ENCODE results near the gene KHDC4. TPM values are rescaled to one million over a fixed set of nuclear protein-coding genes. Genes with fewer than 3 reads are reported as not detected.

Gene KHDC4
- total RNA-seq, 1 experiment from 2014 or later: 57.7 TPM

DNA sequence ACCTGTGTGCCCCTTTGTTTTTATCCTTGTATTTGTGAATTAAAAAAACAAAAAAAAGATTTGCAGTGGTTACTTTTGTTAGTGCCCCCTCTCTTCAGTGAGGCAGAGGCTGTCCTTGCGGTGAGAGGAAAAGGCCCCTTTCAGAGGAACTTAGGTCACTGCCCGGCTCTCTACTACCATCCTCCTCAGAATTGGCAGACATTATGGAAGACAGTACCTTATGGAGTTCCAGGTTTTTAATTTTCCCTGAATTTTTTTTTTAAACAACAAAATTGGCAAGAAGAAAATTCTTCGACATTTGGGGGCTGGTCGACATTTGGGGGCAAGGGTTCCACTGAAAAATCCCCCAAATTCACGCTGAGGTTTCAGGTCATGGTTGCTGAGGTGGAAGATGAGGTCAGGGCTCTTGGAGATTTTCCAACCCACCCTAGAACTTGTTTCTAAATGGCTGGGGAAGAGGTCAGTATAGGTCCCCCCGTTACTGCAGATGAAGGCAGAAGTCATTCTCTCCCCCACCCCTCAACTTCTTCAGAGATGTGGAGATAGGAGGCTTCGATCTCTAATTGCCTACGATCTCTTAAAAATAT, 12.5 kb upstream of the KHDC4 start:
- Histone ChIP-seq H2BK5ac (ENCODE audit: insufficient read length, low read length) (no peak overlapping the region), H3K79me2 (ENCODE audit: insufficient read depth, low read length) (no peaks in the 10 kb centered on the region), H4K8ac (replicated peaks; ENCODE audit: insufficient read length, low read depth, low read length) (no peak overlapping the region), H3K23me2 (ENCODE audit: insufficient read length, low read depth, low read length, poor library complexity, severe bottlenecking) (no peaks in the 10 kb centered on the region), H3K27ac (ENCODE audit: insufficient read length, low read depth, low read length) (no peak overlapping the region), H3K9ac (ENCODE audit: extremely low read depth, insufficient read length, low read length) (no peak overlapping the region), H2AFZ (ENCODE audit: low read length) (no peak overlapping the region), H3K56ac (ENCODE audit: insufficient read length, low read depth, low read length) (no peak overlapping the region), H3K4me2 (ENCODE audit: insufficient read depth, insufficient read length, low read length) (no peak overlapping the region), H2BK20ac (ENCODE audit: low read depth, low read length, poor library complexity, severe bottlenecking) (no peak overlapping the region), H2BK12ac (ENCODE audit: insufficient read length, low read depth, low read length) (no peak overlapping the region), H3T11ph (ENCODE audit: low read length) (no peak overlapping the region), H4K20me1 (ENCODE audit: control insufficient read depth, insufficient read depth, insufficient read length) (no peaks in the 10 kb centered on the region), H3K79me1 (ENCODE audit: insufficient read depth, low read depth, low read length, poor library complexity, severe bottlenecking) (no peaks in the 10 kb centered on the region), H2AK5ac (ENCODE audit: insufficient read length, low read length) (no peak overlapping the region), H4K5ac (ENCODE audit: insufficient read length, low read depth, low read length) (no peak overlapping the region), H3K18ac (ENCODE audit: insufficient read length, low read depth, low read length) (no peak overlapping the region), H3K9me3 (ENCODE audit: control insufficient read depth, low read depth, low read length) (no peaks in the 10 kb centered on the region), H3K14ac (ENCODE audit: insufficient read depth, low read length) (no peak overlapping the region), H3K27me3 (ENCODE audit: insufficient read depth, low read length) (no peaks in the 10 kb centered on the region), H4K91ac (ENCODE audit: insufficient read length, low read depth, low read length) (no peak overlapping the region), H3K4ac (ENCODE audit: low read depth, low read length) (no peak overlapping the region), H3K23ac (ENCODE audit: insufficient read length, low read depth, low read length) (no peak overlapping the region), H2BK120ac (ENCODE audit: low read depth, low read length, poor library complexity, severe bottlenecking) (no peak overlapping the region), H3K4me1 (ENCODE audit: insufficient read depth, low read length) (no peaks in the 10 kb centered on the region), H2BK15ac (ENCODE audit: low read depth, low read length) (no peak overlapping the region)
- H3K27me3 Mint-ChIP-seq (ENCODE audit: low read depth): no peaks in the 10 kb centered on the region; the same call in 1 of the 2 replicates
- no CpG with 5 or more reads among the region's 8 CpGs for WGBS (ENCODE audit: extremely low coverage, insufficient read length, low lambda C conversion rate)
- peak overlapping the region in 2 of 3 experiments; percentile 62 to 65; a peak in 3 of 7 replicates for H3K27ac Mint-ChIP-seq
- H3K4me3 Mint-ChIP-seq: no peak overlapping the region; a peak in 1 of 5 replicates
- TF ChIP-seq CTCF (conservative IDR thresholded peaks at IDR 0.05): no peak
- peaks cover 16 to 25% of the 10 kb centered on the region in 2 experiments for H3K4me1 Mint-ChIP-seq
- H3K9me3 Mint-ChIP-seq: no peaks in the 10 kb centered on the region
- no peak for DNase-seq
- H3K36me3 Mint-ChIP-seq (ENCODE audit: insufficient read depth in 1 of 3, low read depth in 3 of 3): peaks cover 23 to 60% (median 37%) of the 10 kb centered on the region in 3 experiments; a peak in 6 of 7 replicates

Measured in H9 (cell line).